K562 (cell line): ENCODE data around the gene COASY. TPM values are rescaled to one million over a fixed set of nuclear protein-coding genes. Genes with fewer than 3 reads are reported as not detected.

Experiments used
- CGGBP1 ChIP-seq: fragments of 250-450 bp; sonication (Bioruptor Pico); IDR thresholded peaks from 2 replicates; pipeline ENCODE4 v1.9.0; 2021; ENCODE audit warnings: mild to moderate bottlenecking
- ETV6 ChIP-seq, 3 experiments: fragments of 150-350 bp in 1 of 3; sonication (generic) in 1 of 3; formaldehyde crosslinking in 1 of 3; IDR thresholded peaks; 2 replicates each; pipeline versions ENCODE4 v1.6.1 to v1.8.0; 2014 to 2022; ENCODE audit warnings: borderline replicate concordance in 2 of 3, low read depth in 2 of 3, antibody characterized with exemption in 1 of 3, low read length in 1 of 3, mild to moderate bottlenecking in 1 of 3, missing genetic modification reagents in 1 of 3
- HDAC1 ChIP-seq, 2 experiments: fragments of 450-650 bp; IDR thresholded peaks; 2 replicates each; pipeline ENCODE4 v1.6.1; 2016 to 2017; ENCODE audit warnings: inconsistent platforms in 1 of 2, mild to moderate bottlenecking in 1 of 2, moderate library complexity in 1 of 2
- KAT2B ChIP-seq: IDR thresholded peaks from one replicate; pipeline ENCODE4 v1.6.1; 2012; ENCODE audit warnings: low read depth, mild to moderate bottlenecking, control low read depth, inconsistent platforms, low read length, moderate library complexity
- MAFG ChIP-seq: fragments of 450-650 bp; conservative IDR thresholded peaks from 2 replicates; pipeline ENCODE4 v1.6.1; 2016; ENCODE audit warnings: missing genetic modification characterization, missing compliant biosample characterization
- MYC ChIP-seq, 2 experiments: fragments of 250-450 bp in 1 of 2; sonication (Bioruptor Pico) in 1 of 2; IDR thresholded peaks; 2 replicates each; pipeline versions ENCODE4 v1.5.1 to v1.6.1; 2012 to 2021; ENCODE audit warnings: low read depth in 2 of 2, borderline replicate concordance in 1 of 2, improper control_type of control experiment in 1 of 2, low read length in 1 of 2, mild to moderate bottlenecking in 1 of 2, moderate library complexity in 1 of 2
- RCOR1 ChIP-seq, 2 experiments: IDR thresholded peaks; 2 replicates each; pipeline ENCODE4 v1.6.1; 2012; ENCODE audit warnings: low read depth in 2 of 2, low read length in 2 of 2, borderline replicate concordance in 1 of 2, improper control_type of control experiment in 1 of 2
- SIN3A ChIP-seq, 2 experiments: fragments of 150-350 bp in 1 of 2; IDR thresholded peaks; 2 replicates each; pipeline ENCODE4 v1.6.1; 2011 to 2016; ENCODE audit warnings: borderline replicate concordance in 2 of 2, low read depth in 2 of 2, low read length in 2 of 2, mild to moderate bottlenecking in 2 of 2, moderate library complexity in 2 of 2; ENCODE audit not compliant: control insufficient read depth in 1 of 2
- SNRNP70 ChIP-seq: fragments of 200-400 bp; formaldehyde crosslinking; optimal IDR thresholded peaks from 2 replicates; pipeline ENCODE3; 2017; ENCODE audit warnings: low read depth, low read length
- ZNF212 ChIP-seq: fragments of 450-650 bp; formaldehyde crosslinking; IDR thresholded peaks from 2 replicates; pipeline ENCODE4 v1.4.0; 2020; ENCODE audit warnings: mild to moderate bottlenecking
- ZNF282 ChIP-seq: sonication (generic); formaldehyde crosslinking; IDR thresholded peaks from 2 replicates; pipeline ENCODE4 v1.8.1; 2023; ENCODE audit warnings: missing genetic modification reagents
- polyA plus RNA-seq, 8 experiments: library from polyadenylated mRNA; depleted of rRNA in 4 of 8; stranded (reverse) in 5 of 8; unstranded in 3 of 8; fragments of >200 nt; fragmentation: Nextera tagmentation in 2 of 8; fragmentation: Illumina TruSeq in 1 of 8; extraction: Ambion mirVana in 2 of 8; extraction: Trizol in 1 of 8; gene quantifications; 2 replicates each; pipeline versions ENCODE4 v1.2.1 to v1.2.3, GENCODE V29; 2011 to 2014; ENCODE audit warnings: inconsistent platforms in 1 of 8, missing spikeins in 1 of 8
- total RNA-seq, 7 experiments: library from RNA; depleted of rRNA in 6 of 7; stranded (reverse); fragments of >200 nt in 6 of 7; fragmentation: Illumina TruSeq in 2 of 7; extraction: Trizol in 2 of 7; gene quantifications; 2 replicates each; pipeline versions ENCODE4 v1.2.1 to v1.2.3, GENCODE V29; 2011 to 2021; ENCODE audit warnings: low replicate concordance in 1 of 7
- TF ChIP-seq, protein P1 (sequence below): sonication (generic); formaldehyde crosslinking; IDR thresholded peaks from 2 replicates; pipeline ENCODE4 v1.8.1; 2023; ENCODE audit warnings: mild to moderate bottlenecking, missing genetic modification reagents
- TF ChIP-seq, protein P2 (sequence below): fragments of 250-450 bp; sonication (Bioruptor Pico); IDR thresholded peaks from 2 replicates; pipeline ENCODE4 v1.6.1; 2021; ENCODE audit warnings: mild to moderate bottlenecking
- TF ChIP-seq, protein P3 (sequence below): sonication (generic); formaldehyde crosslinking; IDR thresholded peaks from 2 replicates; pipeline ENCODE4 v1.8.0; 2023; ENCODE audit warnings: mild to moderate bottlenecking, missing genetic modification reagents
- TF ChIP-seq, protein P4 (sequence below): IDR thresholded peaks from 2 replicates; pipeline ENCODE4 v1.6.1; 2014; ENCODE audit warnings: antibody characterized with exemption

COASY gene
- total and polyA plus RNA-seq, 9 of the 15 experiments (the other 6 are each of a cell fraction or from before 2014, with no cell fraction given) = 25.4 to 175 (median 62.3) TPM

DNA sequence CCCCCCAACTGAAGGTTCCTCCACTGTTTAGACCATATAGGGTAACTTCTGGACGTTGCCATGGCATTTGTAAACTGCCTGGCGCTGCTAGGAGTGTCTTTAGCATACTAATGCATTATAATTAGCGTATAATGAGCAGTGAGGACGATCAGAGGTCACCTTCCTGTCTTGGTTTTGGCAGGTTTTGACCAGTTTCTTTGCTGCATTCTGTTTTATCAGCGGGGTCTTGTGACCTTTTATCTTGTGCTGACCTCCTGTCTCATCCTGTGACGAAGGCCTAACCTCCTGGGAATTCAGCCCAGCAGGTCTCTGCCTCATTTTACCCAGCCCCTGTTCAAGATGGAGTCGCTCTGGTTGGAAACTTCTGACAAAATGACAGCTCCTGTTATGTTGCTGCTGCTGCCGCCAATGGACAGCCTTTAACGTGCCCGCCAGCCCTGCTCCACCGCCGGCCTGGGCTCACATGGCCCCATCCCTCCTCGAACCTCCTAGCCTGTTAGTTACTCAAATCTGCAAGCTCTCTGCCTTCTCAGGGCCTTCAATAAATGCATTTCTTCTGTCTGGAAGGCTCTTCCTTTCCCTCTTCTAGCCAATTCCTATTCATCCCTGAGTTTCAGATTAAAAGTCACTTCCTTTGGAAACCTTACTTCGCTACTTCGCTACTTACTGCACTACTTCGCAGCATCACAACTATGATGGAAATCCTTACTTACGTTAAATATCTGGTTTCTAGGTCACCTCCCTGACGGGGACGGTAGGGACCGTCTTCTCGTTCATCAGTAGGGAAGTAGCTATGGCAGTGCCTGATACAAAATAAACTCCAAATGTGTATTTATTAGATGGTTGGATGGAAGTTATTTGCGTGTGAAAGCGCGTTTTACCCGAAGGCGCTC lies 26.5 kb upstream of the COASY start (continued):
- TF ChIP-seq, protein P1, sequence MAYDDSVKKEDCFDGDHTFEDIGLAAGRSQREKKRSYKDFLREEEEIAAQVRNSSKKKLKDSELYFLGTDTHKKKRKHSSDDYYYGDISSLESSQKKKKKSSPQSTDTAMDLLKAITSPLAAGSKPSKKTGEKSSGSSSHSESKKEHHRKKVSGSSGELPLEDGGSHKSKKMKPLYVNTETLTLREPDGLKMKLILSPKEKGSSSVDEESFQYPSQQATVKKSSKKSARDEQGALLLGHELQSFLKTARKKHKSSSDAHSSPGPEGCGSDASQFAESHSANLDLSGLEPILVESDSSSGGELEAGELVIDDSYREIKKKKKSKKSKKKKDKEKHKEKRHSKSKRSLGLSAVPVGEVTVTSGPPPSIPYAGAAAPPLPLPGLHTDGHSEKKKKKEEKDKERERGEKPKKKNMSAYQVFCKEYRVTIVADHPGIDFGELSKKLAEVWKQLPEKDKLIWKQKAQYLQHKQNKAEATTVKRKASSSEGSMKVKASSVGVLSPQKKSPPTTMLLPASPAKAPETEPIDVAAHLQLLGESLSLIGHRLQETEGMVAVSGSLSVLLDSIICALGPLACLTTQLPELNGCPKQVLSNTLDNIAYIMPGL (CRISPR knock-in tag) = no peak
- TF ChIP-seq, protein P2, sequence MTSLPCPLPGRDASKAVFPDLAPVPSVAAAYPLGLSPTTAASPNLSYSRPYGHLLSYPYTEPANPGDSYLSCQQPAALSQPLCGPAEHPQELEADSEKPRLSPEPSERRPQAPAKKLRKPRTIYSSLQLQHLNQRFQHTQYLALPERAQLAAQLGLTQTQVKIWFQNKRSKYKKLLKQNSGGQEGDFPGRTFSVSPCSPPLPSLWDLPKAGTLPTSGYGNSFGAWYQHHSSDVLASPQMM (CRISPR knock-in tag) = no peak; the same call in 1 of the 2 replicates
- TF ChIP-seq, protein P3, sequence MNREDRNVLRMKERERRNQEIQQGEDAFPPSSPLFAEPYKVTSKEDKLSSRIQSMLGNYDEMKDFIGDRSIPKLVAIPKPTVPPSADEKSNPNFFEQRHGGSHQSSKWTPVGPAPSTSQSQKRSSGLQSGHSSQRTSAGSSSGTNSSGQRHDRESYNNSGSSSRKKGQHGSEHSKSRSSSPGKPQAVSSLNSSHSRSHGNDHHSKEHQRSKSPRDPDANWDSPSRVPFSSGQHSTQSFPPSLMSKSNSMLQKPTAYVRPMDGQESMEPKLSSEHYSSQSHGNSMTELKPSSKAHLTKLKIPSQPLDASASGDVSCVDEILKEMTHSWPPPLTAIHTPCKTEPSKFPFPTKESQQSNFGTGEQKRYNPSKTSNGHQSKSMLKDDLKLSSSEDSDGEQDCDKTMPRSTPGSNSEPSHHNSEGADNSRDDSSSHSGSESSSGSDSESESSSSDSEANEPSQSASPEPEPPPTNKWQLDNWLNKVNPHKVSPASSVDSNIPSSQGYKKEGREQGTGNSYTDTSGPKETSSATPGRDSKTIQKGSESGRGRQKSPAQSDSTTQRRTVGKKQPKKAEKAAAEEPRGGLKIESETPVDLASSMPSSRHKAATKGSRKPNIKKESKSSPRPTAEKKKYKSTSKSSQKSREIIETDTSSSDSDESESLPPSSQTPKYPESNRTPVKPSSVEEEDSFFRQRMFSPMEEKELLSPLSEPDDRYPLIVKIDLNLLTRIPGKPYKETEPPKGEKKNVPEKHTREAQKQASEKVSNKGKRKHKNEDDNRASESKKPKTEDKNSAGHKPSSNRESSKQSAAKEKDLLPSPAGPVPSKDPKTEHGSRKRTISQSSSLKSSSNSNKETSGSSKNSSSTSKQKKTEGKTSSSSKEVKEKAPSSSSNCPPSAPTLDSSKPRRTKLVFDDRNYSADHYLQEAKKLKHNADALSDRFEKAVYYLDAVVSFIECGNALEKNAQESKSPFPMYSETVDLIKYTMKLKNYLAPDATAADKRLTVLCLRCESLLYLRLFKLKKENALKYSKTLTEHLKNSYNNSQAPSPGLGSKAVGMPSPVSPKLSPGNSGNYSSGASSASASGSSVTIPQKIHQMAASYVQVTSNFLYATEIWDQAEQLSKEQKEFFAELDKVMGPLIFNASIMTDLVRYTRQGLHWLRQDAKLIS = no peak
- peak in 1 of 2 experiments; percentile 55; a peak in 1 of 4 replicates for TF ChIP-seq RCOR1 (IDR thresholded peaks at IDR 0.05; ENCODE audit: borderline replicate concordance in 1 of 2, low read depth in 2 of 2, low read length in 2 of 2)
- TF ChIP-seq ZNF282 (CRISPR knock-in tag) = no peak
- TF ChIP-seq SIN3A (IDR thresholded peaks at IDR 0.05; ENCODE audit: borderline replicate concordance in 2 of 2, control insufficient read depth in 1 of 2, low read depth in 2 of 2, low read length in 2 of 2) = no peak
- no peak for TF ChIP-seq CGGBP1 (CRISPR knock-in tag)
- no peak for TF ChIP-seq SNRNP70
- TF ChIP-seq, protein P4, sequence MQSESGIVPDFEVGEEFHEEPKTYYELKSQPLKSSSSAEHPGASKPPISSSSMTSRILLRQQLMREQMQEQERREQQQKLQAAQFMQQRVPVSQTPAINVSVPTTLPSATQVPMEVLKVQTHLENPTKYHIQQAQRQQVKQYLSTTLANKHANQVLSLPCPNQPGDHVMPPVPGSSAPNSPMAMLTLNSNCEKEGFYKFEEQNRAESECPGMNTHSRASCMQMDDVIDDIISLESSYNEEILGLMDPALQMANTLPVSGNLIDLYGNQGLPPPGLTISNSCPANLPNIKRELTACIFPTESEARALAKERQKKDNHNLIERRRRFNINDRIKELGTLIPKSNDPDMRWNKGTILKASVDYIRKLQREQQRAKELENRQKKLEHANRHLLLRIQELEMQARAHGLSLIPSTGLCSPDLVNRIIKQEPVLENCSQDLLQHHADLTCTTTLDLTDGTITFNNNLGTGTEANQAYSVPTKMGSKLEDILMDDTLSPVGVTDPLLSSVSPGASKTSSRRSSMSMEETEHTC = no peak
- TF ChIP-seq HDAC1 (IDR thresholded peaks at IDR 0.05) = peak in 1 of 2 experiments; percentile 67; a peak in 2 of 4 replicates
- TF ChIP-seq ETV6 (IDR thresholded peaks at IDR 0.05; ENCODE audit: borderline replicate concordance in 1 of 2, low read depth in 2 of 2, low read length in 1 of 2) = no peak
- TF ChIP-seq ETV6 (CRISPR knock-in tag; IDR thresholded peaks at IDR 0.05; ENCODE audit: borderline replicate concordance) = no peak
- no peak for TF ChIP-seq MAFG
- no peak for TF ChIP-seq MYC (IDR thresholded peaks at IDR 0.05; ENCODE audit: low read depth, low read length)
- peak; percentile 91; the same call in 1 of the 2 replicates for TF ChIP-seq MYC (CRISPR knock-in tag; IDR thresholded peaks at IDR 0.05; ENCODE audit: borderline replicate concordance, low read depth)
- TF ChIP-seq ZNF212 (CRISPR knock-in tag) = peak; percentile 89; the same call in 1 of the 2 replicates
- no peak for TF ChIP-seq KAT2B
